ENCODE measurements around the gene IMMT. TPM values are rescaled to one million over a fixed set of nuclear protein-coding genes. Genes with fewer than 3 reads are reported as not detected.

Gene IMMT
- total and polyA plus RNA-seq, 2 of the 8 experiments (the other 6 are each of a cell fraction or from before 2014, with no cell fraction given): 37.7 to 103 TPM

DNA sequence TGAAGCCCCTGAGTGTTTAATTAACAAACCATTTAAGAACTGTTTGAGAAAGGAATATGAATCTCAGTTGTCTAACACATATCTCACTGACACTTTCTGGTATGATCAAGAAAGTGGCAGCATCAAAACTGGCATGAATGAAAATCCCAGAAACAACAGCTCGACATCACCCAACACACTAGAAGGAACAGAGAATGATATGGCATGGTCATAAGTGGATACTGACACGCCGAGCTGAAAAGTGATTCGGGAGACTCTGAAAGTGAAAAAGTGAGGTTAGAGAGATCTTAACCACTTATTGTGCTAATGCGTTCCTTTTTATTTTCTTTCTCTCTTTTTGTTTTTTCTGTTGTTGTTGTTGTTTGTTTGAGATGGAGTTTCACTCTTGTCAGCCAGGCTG lies 41.9 kb upstream of the IMMT start:
- no peak overlapping the region for H2BK120ac ChIP-seq (replicated peaks; ENCODE audit: low read depth, low read length)
- H3K56ac ChIP-seq (replicated peaks; ENCODE audit: insufficient read length, low read depth, low read length): no peak overlapping the region
- FAIRE-seq: no peak
- no peak for DNase-seq (ENCODE audit: low read depth in 1 of 2, low spot score in 2 of 2)
- no peak overlapping the region for H3K27ac ChIP-seq (ENCODE audit: low read depth, low read length)
- H2BK20ac ChIP-seq (ENCODE audit: low read length): no peak overlapping the region
- H3K9me3 ChIP-seq (ENCODE audit: insufficient read depth in 2 of 2, low read depth in 1 of 2, low read length in 1 of 2): no peaks in the 10 kb centered on the region
- H3K14ac ChIP-seq (ENCODE audit: insufficient read length): no peak overlapping the region
- H3K18ac ChIP-seq (ENCODE audit: extremely low read depth, low read length): no peak overlapping the region
- no peak overlapping the region for H2AFZ ChIP-seq (ENCODE audit: low read length)
- H2BK15ac ChIP-seq (ENCODE audit: low read length): no peak overlapping the region
- no peaks in the 10 kb centered on the region for H3K27me3 ChIP-seq (replicated peaks in 1 of 4; ENCODE audit: control insufficient read depth in 3 of 4, extremely low read depth in 1 of 4, insufficient read depth in 3 of 4, low read length in 3 of 4)
- no peak overlapping the region for H3K4ac ChIP-seq (replicated peaks; ENCODE audit: insufficient read length, low read depth, low read length)
- TF ChIP-seq ZNF274 (IDR thresholded peaks at IDR 0.05; ENCODE audit: borderline replicate concordance, extremely low read depth, low read length) (no peak), FOSL1 (IDR thresholded peaks at IDR 0.05; ENCODE audit: insufficient read depth, low read depth, low read length) (no peak), MAFK (IDR thresholded peaks at IDR 0.05; ENCODE audit: low read depth, low read length) (no peak), BACH1 (IDR thresholded peaks at IDR 0.05; ENCODE audit: low read length) (no peak), KDM4A (IDR thresholded peaks at IDR 0.05; ENCODE audit: low read depth, low read length, severe bottlenecking) (no peak)
- no peak overlapping the region for H2AK5ac ChIP-seq (ENCODE audit: low read depth, low read length)
- no peaks in the 10 kb centered on the region for H3K36me3 ChIP-seq (ENCODE audit: control insufficient read depth in 2 of 4, insufficient read depth in 4 of 4, low read length in 3 of 4)
- H3K23ac ChIP-seq (ENCODE audit: insufficient read length): no peak overlapping the region
- H3K79me2 ChIP-seq (ENCODE audit: control insufficient read depth in 1 of 2, insufficient read depth in 2 of 2, low read length in 2 of 2): no peaks in the 10 kb centered on the region
- WGBS, 2 experiments (ENCODE audit: extremely low coverage in 1 of 2, insufficient coverage in 1 of 2, insufficient read length in 1 of 2, insufficient replicate concordance in 2 of 2, low coverage in 1 of 2, low lambda C conversion rate in 2 of 2, missing lambda C conversion rate in 1 of 2): 87% methylated on average over 5 of the region's 5 CpGs; no CpG with 5 or more reads in 1 of the 2 experiments
- ChIA-PET CTCF (ENCODE audit: partially characterized antibody) (interaction anchor here (1.4 kb wide), 1 partner anchor 12 kb away, joined by 3 read pairs; no protein-coding TSS in a partner anchor), POLR2A (ENCODE audit: partially characterized antibody) (no interaction called here)
- H2BK12ac ChIP-seq (ENCODE audit: low read depth, low read length): no peak overlapping the region
- no peak overlapping the region for H3K9ac ChIP-seq (replicated peaks in 1 of 4; ENCODE audit: extremely low read depth in 1 of 4, low read depth in 3 of 4, low read length in 3 of 4)
- no peaks in the 10 kb centered on the region for H3K23me2 ChIP-seq (ENCODE audit: low read depth, low read length)
- no peaks in the 10 kb centered on the region for H4K20me1 ChIP-seq (replicated peaks in 1 of 2; ENCODE audit: control insufficient read depth in 1 of 2, insufficient read depth in 2 of 2, low read length in 2 of 2)
- no peaks in the 10 kb centered on the region; a peak in 2 of 7 replicates for H3K4me1 ChIP-seq (replicated peaks in 1 of 4; ENCODE audit: control insufficient read depth in 3 of 4, insufficient read depth in 4 of 4, low read length in 3 of 4)
- no peak overlapping the region for H3K4me3 ChIP-seq (ENCODE audit: extremely low read depth in 1 of 4, insufficient read depth in 2 of 4, low read depth in 3 of 4, low read length in 4 of 4)
- no peak overlapping the region for H4K8ac ChIP-seq (ENCODE audit: extremely low read depth, insufficient read depth, low read length)
- H4K91ac ChIP-seq (replicated peaks; ENCODE audit: insufficient read length, low read length): no peak overlapping the region
- no peak overlapping the region for H4K5ac ChIP-seq (ENCODE audit: insufficient read length, low read depth, low read length)
- H2BK5ac ChIP-seq (ENCODE audit: low read depth, low read length): no peak overlapping the region
- no peaks in the 10 kb centered on the region for H3K79me1 ChIP-seq (ENCODE audit: low read depth, low read length)
- H3K4me2 ChIP-seq (ENCODE audit: insufficient read depth in 1 of 2, low read depth in 2 of 2, low read length in 2 of 2): no peak overlapping the region

Measured in H1 (cell line).